SKM-1 (cell line): ENCODE data around the gene USH1C.

ENCODE experiments used
- DNase-seq: peaks from one replicate; lab custom pipeline; 2025; ENCODE audit not compliant: unreplicated experiment; lab: John Stamatoyannopoulos, UW

USH1C gene

DNA sequence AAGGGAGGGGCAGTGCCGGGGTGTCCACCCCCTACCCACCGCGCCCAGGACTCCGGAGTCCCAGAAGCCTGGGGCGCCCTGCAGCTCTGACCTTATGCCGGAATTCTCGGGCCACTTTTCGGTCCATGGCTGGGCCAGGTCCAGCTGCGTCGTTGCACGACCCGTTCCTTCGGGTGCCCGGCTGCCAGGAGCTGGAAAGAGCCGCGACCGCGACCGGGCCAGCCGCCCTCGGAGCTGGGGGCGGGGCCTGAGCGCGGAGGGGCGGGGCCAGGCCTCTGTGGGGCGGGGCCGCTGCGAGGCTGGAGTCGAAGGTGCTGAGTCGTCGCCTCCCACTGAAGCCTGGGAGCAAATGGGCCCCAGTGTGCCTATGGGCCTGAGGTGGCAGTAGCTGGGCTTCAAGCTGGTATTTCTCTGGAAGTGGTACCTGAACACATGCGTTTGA lies at the start of gene USH1C:
USH1C (minus strand) TSS at position 236 of the 442 bp plus-strand sequence; CDS start at position 127, 109 bp downstream.
- DNase-seq = no peak

DNA sequence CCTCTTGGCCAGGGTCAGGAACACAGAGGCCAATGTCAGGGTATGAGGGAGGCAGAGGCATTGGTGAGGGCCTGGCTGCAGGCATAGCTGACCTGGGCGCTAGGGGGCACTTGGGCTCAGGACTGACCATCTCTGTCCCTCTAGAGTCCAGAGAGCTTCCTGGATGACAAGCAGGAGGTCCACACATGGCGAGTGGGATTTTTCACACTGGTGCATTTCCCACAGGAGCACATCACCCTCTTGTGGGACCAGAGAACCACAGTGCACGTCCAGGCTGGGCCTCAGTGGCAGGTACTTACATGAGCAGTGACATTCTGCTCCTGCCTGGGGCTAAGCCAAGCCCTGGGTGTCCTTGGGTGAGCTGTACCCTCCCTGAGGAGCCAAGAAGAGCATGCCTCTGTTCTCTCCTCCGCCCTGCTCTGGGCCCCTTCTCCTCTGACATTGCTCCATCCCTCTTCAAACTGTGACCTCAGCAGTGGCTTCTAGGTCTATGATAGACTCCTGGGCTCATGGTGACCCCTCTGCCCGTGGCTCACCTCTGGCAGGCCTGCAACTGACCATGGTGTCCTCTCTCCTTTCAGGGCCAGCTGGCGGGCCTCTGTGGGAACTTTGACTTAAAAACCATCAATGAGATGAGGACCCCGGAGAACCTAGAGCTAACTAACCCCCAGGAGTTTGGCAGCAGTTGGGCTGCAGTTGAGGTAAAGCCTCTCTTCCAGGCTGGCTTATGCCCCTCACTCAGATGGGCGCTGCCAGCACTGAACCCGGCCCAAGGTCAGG lies 49.4 kb upstream of the USH1C start:
- no peak for DNase-seq

DNA sequence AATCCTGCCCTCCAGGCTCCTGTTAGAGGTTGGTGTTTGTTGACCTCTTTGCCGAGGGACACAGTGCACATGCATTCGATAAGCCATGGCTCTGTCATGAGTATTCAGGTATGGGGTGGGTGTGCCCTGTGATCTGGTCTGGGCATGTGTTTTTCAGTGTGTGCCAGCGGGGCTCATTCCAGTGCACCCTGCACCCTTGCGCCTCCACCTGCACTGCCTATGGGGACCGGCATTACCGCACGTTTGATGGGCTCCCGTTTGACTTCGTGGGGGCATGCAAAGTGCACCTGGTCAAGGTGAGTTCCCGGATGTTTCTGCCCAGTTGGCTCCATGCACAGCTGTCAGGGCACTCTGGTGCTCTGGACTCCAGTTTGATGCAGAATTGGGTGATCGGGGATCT lies 47.1 kb upstream of the USH1C start:
- DNase-seq = no peak

DNA sequence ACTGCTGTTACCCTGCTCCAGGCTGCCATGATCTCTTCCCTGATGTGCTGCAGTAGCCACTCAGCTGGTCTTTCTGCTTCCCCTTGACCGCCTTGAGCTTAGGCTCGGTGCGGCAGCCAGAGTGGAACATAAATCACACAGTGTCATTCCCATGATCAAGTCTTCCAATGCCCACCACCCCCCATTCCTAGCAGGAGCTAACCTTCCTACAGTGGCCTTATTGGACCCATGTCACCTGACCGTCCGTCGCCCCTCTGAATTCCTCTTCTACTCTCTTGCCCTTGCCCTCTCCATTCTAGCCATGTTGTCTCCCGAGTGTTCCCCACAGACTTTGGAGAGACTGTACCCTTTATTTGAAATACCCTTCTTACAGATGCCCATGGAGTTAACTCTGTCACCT lies 46.2 kb upstream of the USH1C start:
- DNase-seq = no peak

DNA sequence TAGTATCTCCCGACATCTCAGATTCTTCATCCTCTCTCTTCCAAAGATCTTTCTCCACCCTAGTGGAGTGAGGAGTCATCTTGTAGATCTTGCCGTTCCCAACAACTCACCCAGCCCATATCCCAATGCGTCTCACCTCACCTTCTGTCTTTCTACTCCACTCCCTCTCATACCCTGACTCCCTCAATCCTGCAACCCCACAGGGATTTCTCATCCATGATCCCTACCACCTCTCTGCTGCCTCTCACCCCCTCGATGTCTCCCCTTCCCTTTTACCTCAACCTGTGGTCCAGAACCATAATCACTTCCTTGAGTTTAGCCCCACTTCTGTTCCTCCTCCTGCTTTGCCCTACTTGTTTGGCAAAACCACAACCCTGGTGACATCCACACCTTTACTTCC lies 44.5 kb upstream of the USH1C start:
- no peak for DNase-seq

GRCh38 chr11:17588166-17588565 lies 44.0 kb upstream of the USH1C start:
- no peak for DNase-seq

DNA sequence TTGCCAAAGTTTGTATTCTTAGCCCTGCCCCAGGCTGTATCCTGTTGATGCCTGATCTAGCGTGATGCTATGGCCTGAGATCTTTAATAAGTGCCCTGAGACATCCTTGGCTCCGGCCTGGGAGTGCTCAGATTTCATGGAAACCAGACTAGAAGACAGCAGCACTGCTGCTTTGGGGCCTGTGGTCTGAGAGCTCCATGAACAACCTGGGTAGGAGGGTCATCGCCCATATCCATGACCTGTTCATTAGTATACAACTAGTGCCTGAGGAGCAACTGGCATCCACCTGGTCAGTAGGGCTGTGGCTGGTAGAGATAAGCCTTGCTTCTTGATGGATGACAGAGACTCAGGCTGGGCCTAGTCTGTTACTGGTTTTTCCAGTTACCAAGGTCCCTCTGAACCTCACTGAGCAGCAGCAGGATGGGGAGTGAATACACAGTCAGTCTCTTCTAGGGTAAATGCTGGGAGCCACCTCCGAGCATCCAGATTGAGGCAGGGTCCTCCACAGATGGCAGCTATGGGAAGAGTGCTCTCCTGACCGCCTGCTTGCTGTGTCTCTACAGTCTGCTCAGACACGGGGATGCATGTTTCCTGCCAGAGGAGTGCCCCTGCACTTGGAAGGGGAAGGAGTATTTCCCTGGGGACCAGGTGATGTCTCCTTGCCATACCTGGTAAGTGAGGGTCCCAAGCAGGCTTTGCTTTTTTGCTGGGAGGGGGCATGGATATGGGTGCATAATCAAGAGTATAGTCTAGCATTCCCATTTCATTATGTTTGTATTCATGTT lies 41.9 kb upstream of the USH1C start:
- DNase-seq = no peak

DNA sequence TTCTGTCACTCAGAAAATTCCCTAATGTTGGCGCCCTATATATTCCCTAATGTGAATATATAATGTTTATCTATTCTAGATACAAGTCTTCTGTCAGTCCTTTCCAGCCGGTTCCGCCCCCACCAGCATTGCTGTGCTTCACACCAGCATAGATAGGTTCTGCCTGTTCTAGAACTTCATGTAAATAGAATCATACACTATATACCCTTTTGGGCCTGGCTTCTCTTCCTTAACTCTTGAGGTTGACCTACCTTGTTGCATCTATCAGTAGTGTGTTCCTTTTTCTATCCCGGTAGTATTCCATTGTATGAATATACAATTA lies 37.5 kb upstream of the USH1C start:
- DNase-seq = no peak

- no peak for DNase-seq
These were observed 37.0 kb upstream of the USH1C start for GRCh38 chr11:17581036-17581731.

GRCh38 chr11:17580271-17580670 lies 36.1 kb upstream of the USH1C start:
- DNase-seq = no peak

- no peak for DNase-seq
These were observed 35.2 kb upstream of the USH1C start for GRCh38 chr11:17579451-17579850.

DNA sequence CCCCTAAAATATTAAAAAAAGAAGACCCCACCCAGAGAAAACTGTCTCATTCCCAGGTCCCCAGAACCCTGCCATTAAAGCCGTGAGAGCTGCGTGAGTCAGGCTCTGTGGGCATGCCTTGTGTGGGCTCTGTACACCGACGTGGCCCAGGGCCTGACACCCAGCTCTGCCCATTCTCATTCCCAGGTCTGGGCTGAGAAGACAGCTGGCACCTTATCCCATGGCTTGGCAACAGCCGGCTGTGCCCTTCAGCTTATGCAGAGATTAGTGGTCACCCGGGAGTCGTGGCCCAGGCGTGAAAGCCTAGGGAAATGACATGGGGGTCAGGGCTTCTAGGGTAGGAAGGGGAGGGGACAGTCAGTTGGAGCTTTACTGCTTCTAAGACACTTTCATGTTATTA lies 34.7 kb upstream of the USH1C start:
- no peak for DNase-seq

- DNase-seq = no peak
These were observed 34.1 kb upstream of the USH1C start for GRCh38 chr11:17578296-17578695.

DNA sequence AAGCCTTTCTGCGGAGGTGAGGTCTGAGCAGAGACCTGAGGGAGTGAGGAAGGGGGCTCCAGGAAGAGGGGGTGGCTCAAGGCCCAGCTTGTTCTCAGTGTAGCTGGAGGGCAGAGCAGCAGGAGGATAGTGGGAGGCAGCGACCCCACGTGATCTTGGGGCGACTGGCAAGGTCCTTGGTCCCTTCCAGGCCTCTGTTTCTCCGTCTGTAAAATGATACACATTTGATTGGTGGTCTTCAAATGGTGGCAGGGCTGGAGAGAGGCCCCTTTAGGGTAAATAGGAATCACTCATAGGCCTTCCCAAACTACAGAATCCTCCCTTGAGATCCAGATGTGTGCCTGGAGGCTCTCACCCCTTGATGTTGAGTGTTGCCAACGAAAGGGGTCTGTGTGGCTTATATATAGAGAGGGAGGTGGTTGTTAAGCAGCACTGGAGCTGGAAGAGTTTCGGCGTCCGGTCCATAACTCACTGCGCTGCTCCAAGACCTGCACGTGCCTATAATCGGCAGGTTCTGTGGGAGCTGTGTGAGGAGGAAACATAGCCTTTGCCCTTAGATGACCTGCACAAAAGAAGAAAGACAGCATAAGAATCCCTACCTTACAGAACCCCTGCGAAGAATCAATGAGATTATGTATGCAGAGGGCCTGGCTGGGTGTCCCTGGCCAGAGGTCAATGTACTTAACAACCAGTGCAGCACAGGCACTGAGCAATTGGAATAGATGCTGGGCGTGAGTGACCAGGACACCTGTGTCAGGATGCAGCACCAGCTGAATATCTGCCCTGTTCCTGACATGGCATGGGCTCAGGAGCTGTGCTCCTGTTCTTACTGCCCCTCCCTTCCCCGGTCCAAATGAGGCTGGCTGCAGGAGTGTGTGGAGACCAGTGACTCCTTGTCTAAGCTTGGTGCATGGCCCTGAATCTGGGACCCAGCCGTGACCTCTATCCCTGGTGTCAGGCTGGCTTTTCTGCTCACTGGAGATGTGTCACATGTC lies 31.5 kb upstream of the USH1C start:
- no peak for DNase-seq

- no peak for DNase-seq
These were observed 30.2 kb upstream of the USH1C start for GRCh38 chr11:17574141-17575091.

GRCh38 chr11:17573526-17573925 lies 29.3 kb upstream of the USH1C start:
- no peak for DNase-seq

GRCh38 chr11:17572791-17573460 lies 28.7 kb upstream of the USH1C start:
- DNase-seq = no peak

DNA sequence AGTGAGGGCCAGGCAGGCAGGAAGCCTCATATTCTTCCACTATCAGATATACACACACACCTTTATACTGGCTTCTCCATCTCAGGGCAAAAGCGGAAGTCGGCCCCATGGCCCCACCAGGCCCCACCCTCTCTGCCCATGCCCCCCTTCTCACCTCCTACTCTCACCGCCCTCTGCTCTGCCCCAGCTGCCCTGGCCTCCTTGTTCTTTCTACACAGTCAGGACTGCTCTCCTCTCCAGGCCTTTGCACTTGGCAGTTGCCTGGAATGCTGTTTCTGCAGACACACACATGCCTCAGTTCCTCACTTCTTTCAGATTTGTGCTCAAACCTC lies 28.1 kb upstream of the USH1C start:
- no peak for DNase-seq
